K562 (cell line): ENCODE data around the gene CST8. TPM values are rescaled to one million over a fixed set of nuclear protein-coding genes. Genes with fewer than 3 reads are reported as not detected.

ENCODE experiments used
- ATAC-seq: fragments of 200-7000 bp; cut with Tn5 transposase; 3 replicates; pipeline ENCODE4 v1.9.1; 2020; ENCODE audit warnings: moderate library complexity
- BruUV-seq: library from RNA; stranded (reverse); fragments of 400-500 nt; replicated peaks from 2 replicates; lab custom pipeline; 2021; lab: Mats Ljungman, UMichigan
- CTCF ChIA-PET: fragments of 300-600 bp; formaldehyde crosslinking; extraction: SDS; loops from one replicate; lab custom pipeline; 2021; ENCODE audit warnings: low intra/inter-chr PET ratio; lab: Yijun Ruan, JAX
- POLR2A ChIA-PET: fragments of 300-600, 350-650 bp; sonication (Branson Sonifier 250); formaldehyde crosslinking; extraction: SDS; loops from one replicate; lab custom pipeline; 2021; ENCODE audit warnings: antibody characterized with exemption, inconsistent platforms; lab: Yijun Ruan, JAX
- DNase-seq, 4 experiments: peaks; one replicate each; pipeline versions ENCODE4 v3.0.0 to v3.0.0-alpha.2; 2011 to 2018; ENCODE audit warnings: low spot score in 3 of 4, mixed read lengths in 3 of 4; ENCODE audit errors: extremely low read depth in 1 of 4
- FAIRE-seq: peaks from 2 replicates; lab custom pipeline; 2011; peaks lifted over from hg19 to GRCh38; lab: Jason Lieb, UNC
- H2AFZ ChIP-seq: 2 replicates; pipeline ENCODE4 v1.6.0; 2011; ENCODE audit warnings: low read depth, low read length, control low read depth, inconsistent platforms
- H3K27ac ChIP-seq: fragments of 200-600 bp; 3 replicates; pipeline ENCODE4 v1.8.0; 2011; ENCODE audit warnings: low read depth, mild to moderate bottlenecking, control low read depth, inconsistent platforms, low read length, moderate library complexity, mixed read lengths; ENCODE audit errors: extremely low read depth
- H3K27me3 ChIP-seq, 2 experiments: fragments of 300-600 bp in 1 of 2; 2 replicates in 1 of 2; 3 replicates in 1 of 2; pipeline versions ENCODE4 v1.6.0 to v1.8.0; 2011; ENCODE audit warnings: inconsistent platforms in 2 of 2, low read length in 2 of 2, mild to moderate bottlenecking in 1 of 2, mixed read lengths in 1 of 2, moderate library complexity in 1 of 2; ENCODE audit not compliant: control insufficient read depth in 2 of 2, insufficient read depth in 2 of 2
- H3K36me3 ChIP-seq: fragments of 300-600 bp; 3 replicates; pipeline ENCODE4 v1.8.0; 2011; ENCODE audit warnings: mild to moderate bottlenecking, low read length, inconsistent platforms; ENCODE audit not compliant: control insufficient read depth, insufficient read depth
- H3K4me1 ChIP-seq, 2 experiments: fragments of 200-600 bp in 1 of 2; replicated peaks in 1 of 2; 2 replicates in 1 of 2; 3 replicates in 1 of 2; pipeline versions ENCODE4 v1.5.1 to v1.8.0; 2011; ENCODE audit warnings: inconsistent platforms in 2 of 2, low read length in 2 of 2, mild to moderate bottlenecking in 1 of 2, mixed read lengths in 1 of 2, moderate library complexity in 1 of 2; ENCODE audit not compliant: control insufficient read depth in 2 of 2, insufficient read depth in 2 of 2
- H3K4me2 ChIP-seq: 2 replicates; pipeline ENCODE4 v1.6.1; 2011; ENCODE audit warnings: low read length, control low read depth, inconsistent platforms, mixed read lengths; ENCODE audit not compliant: insufficient read depth
- H3K4me3 ChIP-seq: fragments of 200-600 bp; sonication (generic), shearing (Covaris generic); 2 replicates; pipeline ENCODE4 v1.5.1; 2016; ENCODE audit warnings: control low read depth, inconsistent platforms
- H3K79me2 ChIP-seq: fragments of 200-600 bp; 3 replicates; pipeline ENCODE4 v1.8.0; 2011; ENCODE audit warnings: low read length, inconsistent platforms; ENCODE audit not compliant: control insufficient read depth, insufficient read depth
- H3K9ac ChIP-seq, 2 experiments: 2 replicates each; pipeline versions ENCODE4 v1.6.0 to v1.6.1; 2011; ENCODE audit warnings: low read depth in 2 of 2, low read length in 2 of 2, control low read depth in 1 of 2, inconsistent platforms in 1 of 2, mild to moderate bottlenecking in 1 of 2, mixed read lengths in 1 of 2; ENCODE audit not compliant: insufficient read depth in 1 of 2
- H3K9me1 ChIP-seq: one replicate; pipeline ENCODE4 v1.6.0; 2011; ENCODE audit warnings: inconsistent platforms, mild to moderate bottlenecking, low read length, moderate library complexity; ENCODE audit not compliant: control insufficient read depth, insufficient read depth
- H3K9me3 ChIP-seq: replicated peaks from 2 replicates; pipeline ENCODE4 v1.5.1; 2011; ENCODE audit warnings: low read depth, low read length, inconsistent platforms; ENCODE audit not compliant: control insufficient read depth, insufficient read depth
- H4K20me1 ChIP-seq: replicated peaks from 2 replicates; pipeline ENCODE4 v1.6.1; 2011; ENCODE audit warnings: low read length, inconsistent platforms, mixed read lengths; ENCODE audit not compliant: control insufficient read depth, insufficient read depth
- BACH1 ChIP-seq: fragments of 200-800 bp; sonication (Bioruptor generic); IDR thresholded peaks from 2 replicates; pipeline ENCODE4 v1.6.1; 2016; ENCODE audit warnings: missing genetic modification characterization, missing compliant biosample characterization
- E2F5 ChIP-seq: sonication (generic); formaldehyde crosslinking; IDR thresholded peaks from 2 replicates; pipeline ENCODE4 v1.8.0; 2022; ENCODE audit warnings: mild to moderate bottlenecking, missing genetic modification reagents
- ELF2 ChIP-seq: fragments of 250-450 bp; sonication (Bioruptor Pico); IDR thresholded peaks from 2 replicates; pipeline ENCODE4 v1.5.0; 2021; ENCODE audit warnings: mild to moderate bottlenecking
- NEUROD1 ChIP-seq: fragments of 150-350 bp; IDR thresholded peaks from 2 replicates; pipeline ENCODE4 v1.6.1; 2014; ENCODE audit warnings: borderline replicate concordance, low read length, low read depth; ENCODE audit not compliant: partially characterized antibody
- SFPQ ChIP-seq: fragments of 200-400 bp; formaldehyde crosslinking; IDR thresholded peaks from 2 replicates; pipeline ENCODE4 v1.6.1; 2017; ENCODE audit warnings: mild to moderate bottlenecking, low read depth, low read length, moderate library complexity
- TFE3 ChIP-seq: fragments of 450-650 bp; formaldehyde crosslinking; IDR thresholded peaks from 2 replicates; pipeline ENCODE4 v1.4.0; 2020; ENCODE audit warnings: mild to moderate bottlenecking, mixed read lengths
- XRCC4 ChIP-seq: IDR thresholded peaks from one replicate; pipeline ENCODE4 v1.6.1; 2011; ENCODE audit not compliant: insufficient read depth, insufficient read length; ENCODE audit errors: extremely low read depth
- ZC3H8 ChIP-seq: fragments of 450-650 bp; IDR thresholded peaks from 2 replicates; pipeline ENCODE4 v1.6.1; 2017
- ZNF224 ChIP-seq: sonication (generic); formaldehyde crosslinking; IDR thresholded peaks from 2 replicates; pipeline ENCODE4 v1.8.0; 2022; ENCODE audit warnings: mild to moderate bottlenecking, missing genetic modification reagents
- ZNF23 ChIP-seq: fragments of 250-450 bp; sonication (Bioruptor Pico); IDR thresholded peaks from 2 replicates; pipeline ENCODE4 v1.4.0; 2020; ENCODE audit warnings: mild to moderate bottlenecking
- ZNF592 ChIP-seq: fragments of 450-650 bp; IDR thresholded peaks from 2 replicates; pipeline ENCODE4 v1.6.1; 2017; ENCODE audit warnings: antibody characterized with exemption, mild to moderate bottlenecking
- ZNF707 ChIP-seq: fragments of 250-450 bp; sonication (Bioruptor Pico); conservative IDR thresholded peaks from 2 replicates; pipeline ENCODE4 v1.8.0; 2022; ENCODE audit warnings: inconsistent platforms, mild to moderate bottlenecking, moderate library complexity
- WGBS: fragments of 100-300 bp; shearing (Covaris generic); methylation state at CpG from one replicate; pipeline ENCODE4 v1.1.6; 2016; ENCODE audit warnings: low coverage, mixed read lengths; ENCODE audit not compliant: insufficient coverage; ENCODE audit errors: missing lambda C conversion rate; 5-methylcytosine and 5-hydroxymethylcytosine counted together
- in situ Hi-C: fragments of 300-500 bp; cut with MboI; formaldehyde crosslinking; loops from 4 replicates; pipeline ENCODE4 v1.15.0; 2018; ENCODE audit warnings: inconsistent platforms, mixed read lengths
- intact Hi-C: fragments of 100-400 bp; cut with micrococcal nuclease; formaldehyde crosslinking; loops from 2 replicates; pipeline ENCODE4 v1.14.2; 2022
- polyA plus RNA-seq, 8 experiments: library from polyadenylated mRNA; depleted of rRNA in 4 of 8; stranded (reverse) in 5 of 8; unstranded in 3 of 8; fragments of >200 nt; fragmentation: Nextera tagmentation in 2 of 8; fragmentation: Illumina TruSeq in 1 of 8; extraction: Ambion mirVana in 2 of 8; extraction: Trizol in 1 of 8; gene quantifications; 2 replicates each; pipeline versions ENCODE4 v1.2.1 to v1.2.3, GENCODE V29; 2011 to 2014; ENCODE audit warnings: inconsistent platforms in 1 of 8, missing spikeins in 1 of 8
- total RNA-seq, 7 experiments: library from RNA; depleted of rRNA in 6 of 7; stranded (reverse); fragments of >200 nt in 6 of 7; fragmentation: Illumina TruSeq in 2 of 7; extraction: Trizol in 2 of 7; gene quantifications; 2 replicates each; pipeline versions ENCODE4 v1.2.1 to v1.2.3, GENCODE V29; 2011 to 2021; ENCODE audit warnings: low replicate concordance in 1 of 7

Gene CST8
- total and polyA plus RNA-seq, 9 of the 15 experiments (the other 6 are each of a cell fraction or from before 2014, with no cell fraction given), result not detected

GRCh38 chr20:23442436-23442835 lies 48.5 kb upstream of the CST8 start:
- H3K27me3 ChIP-seq, result peaks cover 0 to 7% of the 10 kb centered on the region in 2 experiments; a peak in 1 of 5 replicates
- in situ Hi-C loops, result no loop called here
- no peaks in the 10 kb centered on the region for H3K79me2 ChIP-seq
- CTCF ChIA-PET, result interaction anchor here (3.1 kb wide), 1 partner anchor 164 kb away, joined by 25 read pairs; the partner anchor contains the start of gene CST9
- H3K4me3 ChIP-seq, result no peak overlapping the region
- 8% methylated on average over 5 of the region's 5 CpGs for WGBS
- no peaks in the 10 kb centered on the region for H3K4me1 ChIP-seq
- H2AFZ ChIP-seq, result no peak overlapping the region
- no peak for FAIRE-seq
- no TSS peak for BruUV-seq
- POLR2A ChIA-PET, result interaction anchor here (0.9 kb wide), 1 partner anchor 82 kb away, joined by 3 read pairs; no protein-coding TSS in a partner anchor
- H4K20me1 ChIP-seq, result no peaks in the 10 kb centered on the region
- H3K36me3 ChIP-seq, result no peaks in the 10 kb centered on the region
- ATAC-seq, result no peak
- no peak overlapping the region for H3K4me2 ChIP-seq
- no peaks in the 10 kb centered on the region for H3K9me3 ChIP-seq
- intact Hi-C loops, result no loop called here
- no peak for DNase-seq
- no peak overlapping the region for H3K27ac ChIP-seq
- no peak overlapping the region for H3K9ac ChIP-seq
- H3K9me1 ChIP-seq, result no peaks in the 10 kb centered on the region
- TF ChIP-seq ZNF224 (CRISPR knock-in tag) (no peak), ZC3H8 (no peak), SFPQ (no peak), ZNF707 (CRISPR knock-in tag) (no peak), XRCC4 (no peak), ELF2 (no peak), ZNF592 (no peak), BACH1 (no peak), TFE3 (CRISPR knock-in tag) (no peak), E2F5 (CRISPR knock-in tag) (no peak), NEUROD1 (no peak), ZNF23 (CRISPR knock-in tag) (no peak)
